ENCODE results near the gene QPCTL. TPM values are rescaled to one million over a fixed set of nuclear protein-coding genes. Genes with fewer than 3 reads are reported as not detected.

The QPCTL gene
- total and polyA plus RNA-seq, 2 of the 4 experiments (the other 2 are of a cell fraction) = 6.6 to 11.5 TPM

DNA sequence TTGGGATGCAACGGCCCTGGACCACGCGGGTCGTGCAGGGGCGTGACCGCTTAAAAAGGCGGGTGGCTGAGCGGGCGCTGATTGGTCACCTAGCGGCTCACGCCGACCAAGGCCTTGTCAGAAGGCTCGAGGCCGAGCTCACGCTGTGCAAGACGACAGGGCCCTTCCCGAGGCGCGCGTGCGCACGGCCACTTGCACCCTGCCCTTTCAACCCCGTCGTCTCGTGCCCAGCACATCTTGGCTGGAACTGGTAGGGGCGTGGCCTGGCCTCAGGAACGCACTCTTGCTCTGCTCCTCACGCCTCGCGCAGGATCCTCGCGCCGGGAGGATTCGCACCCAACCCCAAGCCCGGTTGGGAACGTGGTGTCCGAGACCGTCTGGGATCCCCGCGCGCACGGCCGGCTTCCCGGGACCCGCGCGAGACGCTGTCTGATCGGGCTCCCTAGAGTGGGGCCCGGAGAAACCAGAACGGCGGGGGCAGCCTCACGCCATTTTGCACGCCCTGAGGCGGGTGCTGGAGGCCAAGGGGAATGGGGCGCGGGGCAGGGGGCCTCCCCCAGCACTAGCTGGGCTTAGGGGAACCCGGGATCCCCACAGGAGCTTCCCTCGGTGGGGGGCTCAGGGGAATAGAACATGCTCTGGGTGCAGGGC lies 40.8 kb downstream of the QPCTL start, which contains the start of gene MEIOSIN:
MEIOSIN (plus strand) TSS at position 280 of the 651 bp plus-strand sequence. CDS start 1,938 bp downstream, outside the sequence.
- TF ChIP-seq MAZ (IDR thresholded peaks at IDR 0.05; ENCODE audit: borderline replicate concordance, low read depth, low read length) = no peak
- Histone ChIP-seq H2BK20ac (ENCODE audit: low read depth, low read length) (no peak within 1 kb of the TSS), H3K4ac (ENCODE audit: low read depth, low read length) (no peak within 1 kb of the TSS), H2AK9ac (replicated peaks; ENCODE audit: low read depth, low read length, poor library complexity) (no peak within 1 kb of the TSS), H2AFZ (replicated peaks; ENCODE audit: low read length, poor library complexity) (no peak within 1 kb of the TSS), H3K27ac (ENCODE audit: insufficient read depth, low read length) (no peak within 1 kb of the TSS), H4K5ac (ENCODE audit: low read depth, low read length) (no peak within 1 kb of the TSS), H3K9ac (ENCODE audit: low read depth, low read length) (no peak within 1 kb of the TSS), H2BK15ac (ENCODE audit: low read depth, low read length) (no peak within 1 kb of the TSS), H2BK120ac (ENCODE audit: low read depth, low read length) (no peak within 1 kb of the TSS), H3K27me3 (ENCODE audit: control insufficient read depth, insufficient read depth, low read length) (no peaks in the 10 kb centered on the region), H3K79me1 (ENCODE audit: low read depth in 1 of 2, low read length in 2 of 2) (peaks cover 16 to 23% of the 10 kb centered on the region in 2 experiments), H3K36me3 (ENCODE audit: control insufficient read depth, insufficient read depth, low read length) (no peaks in the 10 kb centered on the region), H4K8ac (ENCODE audit: low read depth in 2 of 2, low read length in 2 of 2) (no peak within 1 kb of the TSS), H2BK5ac (ENCODE audit: low read depth, low read length, poor library complexity, severe bottlenecking) (no peak within 1 kb of the TSS), H4K91ac (ENCODE audit: insufficient read depth, low read depth, low read length) (no peak within 1 kb of the TSS), H3K4me1 (ENCODE audit: control insufficient read depth, insufficient read depth, low read length) (peaks cover 3% of the 10 kb centered on the region; the same call in 1 of the 2 replicates), H3K56ac (ENCODE audit: extremely low read depth, insufficient read depth, low read length) (no peak within 1 kb of the TSS), H3K9me3 (ENCODE audit: control insufficient read depth, insufficient read depth, low read length) (no peaks in the 10 kb centered on the region), H3K18ac (ENCODE audit: low read depth, low read length) (no peak within 1 kb of the TSS), H3K14ac (replicated peaks; ENCODE audit: low read depth, low read length) (no peak within 1 kb of the TSS), H2AK5ac (ENCODE audit: low read depth, low read length) (no peak within 1 kb of the TSS), H3K23ac (ENCODE audit: low read depth, low read length) (no peak within 1 kb of the TSS), H3K4me3 (ENCODE audit: insufficient read depth, low read depth, low read length) (no peak within 1 kb of the TSS), H3K4me2 (ENCODE audit: low read depth, low read length) (no peak within 1 kb of the TSS), H4K20me1 (ENCODE audit: insufficient read depth, low read length) (no peaks in the 10 kb centered on the region), H3K9me1 (ENCODE audit: insufficient read depth, low read length) (peaks cover under 1% of the 10 kb centered on the region; the same call in 1 of the 2 replicates)
- dilution Hi-C loops (cut with HindIII; ENCODE audit: low sequenced_read_pairs, unreplicated experiment) = no loop called here
- in situ Hi-C loops (cut with MboI; ENCODE audit: low sequenced_read_pairs) = no loop called here
- ChIA-PET CTCF (no interaction called here), POLR2A (ENCODE audit: unreplicated experiment) (interaction anchor here (0.6 kb wide), 1 partner anchor 225 kb away, joined by 3 read pairs; no protein-coding TSS in a partner anchor)
- 91% methylated on average over 36 of the region's 59 CpGs; no CpG with 5 or more reads in 1 of the 2 experiments for WGBS, 2 experiments (ENCODE audit: extremely low coverage in 2 of 2, insufficient read length in 1 of 2)
- intact Hi-C loops (cut with micrococcal nuclease) = no loop called here
- DNase-seq = no peak
- ATAC-seq (ENCODE audit: low read depth) = no peak
- BruUV-seq (replicated peaks) = no TSS peak

Measured in IMR-90 (cell line).